GM12878 (cell line): ENCODE measurements around the gene OPTC. TPM values are rescaled to one million over a fixed set of nuclear protein-coding genes. Genes with fewer than 3 reads are reported as not detected.

ENCODE experiments used
- ATAC-seq: fragments of 200-7000 bp; cut with Tn5 transposase; 3 replicates; pipeline ENCODE4 v1.9.1; 2020; ENCODE audit warnings: mild to moderate bottlenecking, moderate library complexity
- BruUV-seq: library from RNA; stranded (reverse); fragments of 400-500 nt; replicated peaks from 2 replicates; lab custom pipeline; 2021; lab: Mats Ljungman, UMichigan
- CTCF ChIA-PET: fragments of 300-600 bp; sonication (Branson Sonifier 250); formaldehyde crosslinking; extraction: SDS; loops from one replicate; lab custom pipeline; 2021; ENCODE audit warnings: inconsistent platforms; lab: Yijun Ruan, JAX
- POLR2A ChIA-PET: fragments of 350-600 bp; formaldehyde crosslinking; extraction: SDS; loops from one replicate; lab custom pipeline; 2021; ENCODE audit warnings: inconsistent platforms; lab: Charles Lee
- RAD21 ChIA-PET: fragments of 300-600 bp; sonication (Branson Sonifier 250); formaldehyde crosslinking; loops from one replicate; lab custom pipeline; 2023; ENCODE audit warnings: antibody characterized with exemption; ENCODE audit not compliant: unreplicated experiment; lab: Charles Lee
- SMC1A ChIA-PET: fragments of 300-600 bp; sonication (Branson Sonifier 250); formaldehyde crosslinking; loops from one replicate; lab custom pipeline; 2023; ENCODE audit not compliant: unreplicated experiment, uncharacterized antibody; lab: Charles Lee
- DNase-seq: peaks from one replicate; pipeline ENCODE4 v3.0.0-alpha.2; 2011; ENCODE audit warnings: low read depth, low spot score
- FAIRE-seq: peaks from 3 replicates; lab custom pipeline; 2011; peaks lifted over from hg19 to GRCh38; lab: Jason Lieb, UNC
- H2AFZ ChIP-seq: 2 replicates; pipeline ENCODE4 v1.6.0; 2011; ENCODE audit warnings: low read depth, low read length, control low read depth; ENCODE audit not compliant: control insufficient read depth
- H3K27ac ChIP-seq: 2 replicates; pipeline ENCODE4 v1.5.1; 2011; ENCODE audit warnings: control low read depth; ENCODE audit not compliant: control insufficient read depth, insufficient read depth
- H3K27me3 ChIP-seq, 2 experiments: replicated peaks in 1 of 2; 2 replicates each; pipeline versions ENCODE4 v1.6.0 to v1.6.1; 2011; ENCODE audit warnings: low read length in 1 of 2; ENCODE audit not compliant: control insufficient read depth in 2 of 2, insufficient read depth in 2 of 2
- H3K36me3 ChIP-seq, 2 experiments: 2 replicates each; pipeline ENCODE4 v1.5.1; 2011; ENCODE audit warnings: low read length in 1 of 2; ENCODE audit not compliant: control insufficient read depth in 2 of 2, insufficient read depth in 2 of 2
- H3K4me1 ChIP-seq: 2 replicates; pipeline ENCODE4 v1.6.1; 2011; ENCODE audit warnings: mild to moderate bottlenecking, low read length, moderate library complexity, mixed read lengths; ENCODE audit not compliant: control insufficient read depth, insufficient read depth
- H3K4me2 ChIP-seq: 2 replicates; pipeline ENCODE4 v1.6.0; 2011; ENCODE audit warnings: control low read depth; ENCODE audit not compliant: control insufficient read depth, insufficient read depth
- H3K4me3 ChIP-seq: fragments of 200-600 bp; sonication (generic); 2 replicates; pipeline ENCODE4 v1.5.1; 2016
- H3K79me2 ChIP-seq: 2 replicates; pipeline ENCODE4 v1.6.0; 2011; ENCODE audit warnings: low read length; ENCODE audit not compliant: control insufficient read depth, insufficient read depth
- H3K9ac ChIP-seq: 2 replicates; pipeline ENCODE4 v1.8.0; 2011; ENCODE audit warnings: low read length, control low read depth, mixed read lengths; ENCODE audit not compliant: control insufficient read depth, insufficient read depth
- H3K9me3 ChIP-seq: replicated peaks from 3 replicates; pipeline ENCODE4 v1.5.1; 2011; ENCODE audit warnings: mild to moderate bottlenecking, low read length; ENCODE audit not compliant: control insufficient read depth, insufficient read depth
- H4K20me1 ChIP-seq: 2 replicates; pipeline ENCODE4 v1.6.0; 2011; ENCODE audit not compliant: control insufficient read depth, insufficient read depth
- ASH2L ChIP-seq: fragments of 300-600, 200-600 bp; sonication (generic); IDR thresholded peaks from 2 replicates; pipeline ENCODE4 v1.6.1; 2017; ENCODE audit warnings: low read depth, mild to moderate bottlenecking, borderline replicate concordance
- CHD2 ChIP-seq: IDR thresholded peaks from 2 replicates; pipeline ENCODE4 v1.6.1; 2011; ENCODE audit warnings: low read depth, low read length, improper control_type of control experiment, borderline replicate concordance
- EED ChIP-seq: sonication (generic); IDR thresholded peaks from 2 replicates; pipeline ENCODE4 v1.6.1; 2016; ENCODE audit warnings: antibody characterized with exemption, low read depth
- ESRRA ChIP-seq: IDR thresholded peaks from 2 replicates; pipeline ENCODE4 v1.6.1; 2012; ENCODE audit warnings: mild to moderate bottlenecking, low read length, improper control_type of control experiment
- EZH2 ChIP-seq: IDR thresholded peaks from 2 replicates; pipeline ENCODE4 v1.6.1; 2012; ENCODE audit warnings: low read depth, mild to moderate bottlenecking, control low read depth, inconsistent platforms, low read length, borderline replicate concordance; ENCODE audit not compliant: control insufficient read depth
- FOS ChIP-seq: IDR thresholded peaks from 3 replicates; pipeline ENCODE4 v1.6.1; 2011; ENCODE audit warnings: borderline replicate concordance; ENCODE audit not compliant: insufficient read length; ENCODE audit errors: extremely low read depth
- FOXK2 ChIP-seq: fragments of 450-650 bp; IDR thresholded peaks from 2 replicates; pipeline ENCODE4 v1.6.1; 2017; ENCODE audit warnings: mild to moderate bottlenecking, moderate library complexity
- IRF4 ChIP-seq: IDR thresholded peaks from 2 replicates; pipeline ENCODE4 v1.6.1; 2011; ENCODE audit warnings: low read depth, low read length
- NBN ChIP-seq: fragments of 450-650 bp; IDR thresholded peaks from 2 replicates; pipeline ENCODE4 v1.6.1; 2016
- NR2C1 ChIP-seq: fragments of 450-650 bp; IDR thresholded peaks from 2 replicates; pipeline ENCODE4 v1.6.1; 2017; ENCODE audit warnings: antibody characterized with exemption, mild to moderate bottlenecking, moderate library complexity
- NR2C2 ChIP-seq: IDR thresholded peaks from 2 replicates; pipeline ENCODE4 v1.6.1; 2011; ENCODE audit warnings: borderline replicate concordance, low read depth; ENCODE audit not compliant: control insufficient read depth, insufficient read length
- NR2F1 ChIP-seq: fragments of 450-650 bp; conservative IDR thresholded peaks from 2 replicates; pipeline ENCODE4 v1.6.1; 2017; ENCODE audit warnings: mild to moderate bottlenecking
- POU2F2 ChIP-seq: IDR thresholded peaks from 3 replicates; pipeline ENCODE4 v1.6.1; 2011; ENCODE audit warnings: low read depth, mild to moderate bottlenecking, low read length, borderline replicate concordance
- RFX5 ChIP-seq: IDR thresholded peaks from 2 replicates; pipeline ENCODE4 v1.6.1; 2011; ENCODE audit warnings: low read depth, low read length, improper control_type of control experiment
- SMAD5 ChIP-seq: IDR thresholded peaks from 2 replicates; pipeline ENCODE4 v1.6.1; 2016; ENCODE audit warnings: antibody characterized with exemption, low read depth
- SMC3 ChIP-seq: IDR thresholded peaks from 2 replicates; pipeline ENCODE4 v1.6.1; 2011; ENCODE audit warnings: low read length, improper control_type of control experiment, borderline replicate concordance
- SRF ChIP-seq, 2 experiments: IDR thresholded peaks; 2 replicates each; pipeline ENCODE4 v1.6.1; 2011; ENCODE audit warnings: low read depth in 2 of 2, low read length in 2 of 2, mild to moderate bottlenecking in 1 of 2, moderate library complexity in 1 of 2
- SUZ12 ChIP-seq: fragments of 200-600 bp; sonication (generic); IDR thresholded peaks from one replicate; pipeline ENCODE4 v1.6.1; 2018; ENCODE audit warnings: antibody characterized with exemption, mild to moderate bottlenecking; ENCODE audit not compliant: unreplicated experiment
- TCF7 ChIP-seq: IDR thresholded peaks from 2 replicates; pipeline ENCODE4 v1.6.1; 2014; ENCODE audit warnings: antibody characterized with exemption, borderline replicate concordance
- WGBS: methylation state at CpG from one replicate; pipeline ENCODE4 v1.1.6; 2016; ENCODE audit warnings: low lambda C conversion rate; ENCODE audit not compliant: insufficient replicate concordance, insufficient coverage; ENCODE audit errors: missing lambda C conversion rate; 5-methylcytosine and 5-hydroxymethylcytosine counted together
- in situ Hi-C: fragments of 300-500 bp; cut with MboI; formaldehyde crosslinking; loops from 9 replicates; pipeline ENCODE4 v1.14.3; 2018; ENCODE audit warnings: mixed read lengths
- intact Hi-C: fragments of 100-400 bp; cut with micrococcal nuclease; formaldehyde crosslinking; loops from one replicate; pipeline ENCODE4 v1.14.2; 2022; ENCODE audit not compliant: unreplicated experiment
- polyA plus RNA-seq, 11 experiments: library from polyadenylated mRNA; depleted of rRNA in 4 of 11; unstranded in 6 of 11; stranded (reverse) in 5 of 11; fragments of >200 nt; fragmentation: Nextera tagmentation in 4 of 11; fragmentation: Illumina TruSeq in 1 of 11; extraction: Ambion mirVana in 4 of 11; extraction: Trizol in 1 of 11; gene quantifications; 1 replicate in 1 of 11; 2 replicates in 10 of 11; pipeline versions ENCODE4 v1.2.1 to v1.2.3, GENCODE V29; 2011 to 2016; ENCODE audit warnings: inconsistent platforms in 2 of 11, missing spikeins in 2 of 11, low read depth in 1 of 11
- total RNA-seq, 4 experiments: library from RNA; depleted of rRNA in 3 of 4; stranded (reverse); fragments of >200 nt in 3 of 4; fragmentation: Illumina TruSeq in 1 of 4; extraction: Trizol in 1 of 4; gene quantifications; 2 replicates each; pipeline versions ENCODE4 v1.2.1 to v1.2.3, GENCODE V29; 2013 to 2021
- TF ChIP-seq, protein P1 (sequence below): fragments of 450-650 bp; formaldehyde crosslinking; IDR thresholded peaks from 2 replicates; pipeline ENCODE4 v1.5.0; 2022; ENCODE audit warnings: mild to moderate bottlenecking, missing genetic modification characterization

OPTC gene
- total and polyA plus RNA-seq, 10 of the 15 experiments (the other 5 are each of a cell fraction or from before 2014, with no cell fraction given): not detected

GRCh38 chr1:203548892-203549291 lies 54.9 kb downstream of the OPTC start (continued):
- no peak for TF ChIP-seq SMAD5

GRCh38 chr1:203549309-203549708 lies 55.4 kb downstream of the OPTC start:
- Histone ChIP-seq H3K9ac (no peak overlapping the region), H3K4me2 (no peak overlapping the region), H3K27me3 (no peaks in the 10 kb centered on the region; a peak in 1 of 4 replicates), H3K36me3 (no peaks in the 10 kb centered on the region), H3K4me1 (no peaks in the 10 kb centered on the region), H3K27ac (no peak overlapping the region), H3K9me3 (no peaks in the 10 kb centered on the region), H2AFZ (no peak overlapping the region), H3K4me3 (no peak overlapping the region), H4K20me1 (no peaks in the 10 kb centered on the region), H3K79me2 (no peaks in the 10 kb centered on the region)
- CTCF ChIA-PET: interaction anchor here (0.6 kb wide), 1 partner anchor 312 kb away, joined by 3 read pairs; no protein-coding TSS in a partner anchor
- in situ Hi-C loops: no loop called here
- ATAC-seq (no peak), FAIRE-seq (no peak), DNase-seq (no peak)
- RAD21 ChIA-PET: no interaction called here
- intact Hi-C loops: no loop called here
- TF ChIP-seq IRF4 (no peak), EZH2 (no peak), CHD2 (no peak), NR2C2 (no peak), NR2F1 (no peak), NBN (no peak), SRF (IDR thresholded peaks at IDR 0.05; ENCODE audit: low read depth in 2 of 2, low read length in 2 of 2) (no peak), RFX5 (no peak), SUZ12 (no peak), SMC3 (no peak), TCF7 (no peak), FOS (no peak), EED (no peak), NR2C1 (no peak), ESRRA (no peak), ASH2L (no peak), FOXK2 (no peak), POU2F2 (no peak)
- TF ChIP-seq, protein P1, sequence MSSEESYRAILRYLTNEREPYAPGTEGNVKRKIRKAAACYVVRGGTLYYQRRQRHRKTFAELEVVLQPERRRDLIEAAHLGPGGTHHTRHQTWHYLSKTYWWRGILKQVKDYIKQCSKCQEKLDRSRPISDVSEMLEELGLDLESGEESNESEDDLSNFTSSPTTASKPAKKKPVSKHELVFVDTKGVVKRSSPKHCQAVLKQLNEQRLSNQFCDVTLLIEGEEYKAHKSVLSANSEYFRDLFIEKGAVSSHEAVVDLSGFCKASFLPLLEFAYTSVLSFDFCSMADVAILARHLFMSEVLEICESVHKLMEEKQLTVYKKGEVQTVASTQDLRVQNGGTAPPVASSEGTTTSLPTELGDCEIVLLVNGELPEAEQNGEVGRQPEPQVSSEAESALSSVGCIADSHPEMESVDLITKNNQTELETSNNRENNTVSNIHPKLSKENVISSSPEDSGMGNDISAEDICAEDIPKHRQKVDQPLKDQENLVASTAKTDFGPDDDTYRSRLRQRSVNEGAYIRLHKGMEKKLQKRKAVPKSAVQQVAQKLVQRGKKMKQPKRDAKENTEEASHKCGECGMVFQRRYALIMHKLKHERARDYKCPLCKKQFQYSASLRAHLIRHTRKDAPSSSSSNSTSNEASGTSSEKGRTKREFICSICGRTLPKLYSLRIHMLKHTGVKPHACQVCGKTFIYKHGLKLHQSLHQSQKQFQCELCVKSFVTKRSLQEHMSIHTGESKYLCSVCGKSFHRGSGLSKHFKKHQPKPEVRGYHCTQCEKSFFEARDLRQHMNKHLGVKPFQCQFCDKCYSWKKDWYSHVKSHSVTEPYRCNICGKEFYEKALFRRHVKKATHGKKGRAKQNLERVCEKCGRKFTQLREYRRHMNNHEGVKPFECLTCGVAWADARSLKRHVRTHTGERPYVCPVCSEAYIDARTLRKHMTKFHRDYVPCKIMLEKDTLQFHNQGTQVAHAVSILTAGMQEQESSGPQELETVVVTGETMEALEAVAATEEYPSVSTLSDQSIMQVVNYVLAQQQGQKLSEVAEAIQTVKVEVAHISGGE (CRISPR knock-in tag): no peak
- SMC1A ChIA-PET: interaction anchor here (0.6 to 1.1 kb wide), 2 partner anchors 24 to 77 kb away, joined by 3 read pairs; no protein-coding TSS in a partner anchor
- BruUV-seq: no TSS peak
- POLR2A ChIA-PET: no interaction called here
- WGBS: 76% methylated on average over 2 of the region's 2 CpGs
